Measurements from ENCODE around the gene PLPPR3.
"Not testable (repeated sequence)": the region's sequence is repeated elsewhere in the genome, so short reads cannot be mapped to it uniquely, and the experiment has no call there.

The PLPPR3 gene

DNA sequence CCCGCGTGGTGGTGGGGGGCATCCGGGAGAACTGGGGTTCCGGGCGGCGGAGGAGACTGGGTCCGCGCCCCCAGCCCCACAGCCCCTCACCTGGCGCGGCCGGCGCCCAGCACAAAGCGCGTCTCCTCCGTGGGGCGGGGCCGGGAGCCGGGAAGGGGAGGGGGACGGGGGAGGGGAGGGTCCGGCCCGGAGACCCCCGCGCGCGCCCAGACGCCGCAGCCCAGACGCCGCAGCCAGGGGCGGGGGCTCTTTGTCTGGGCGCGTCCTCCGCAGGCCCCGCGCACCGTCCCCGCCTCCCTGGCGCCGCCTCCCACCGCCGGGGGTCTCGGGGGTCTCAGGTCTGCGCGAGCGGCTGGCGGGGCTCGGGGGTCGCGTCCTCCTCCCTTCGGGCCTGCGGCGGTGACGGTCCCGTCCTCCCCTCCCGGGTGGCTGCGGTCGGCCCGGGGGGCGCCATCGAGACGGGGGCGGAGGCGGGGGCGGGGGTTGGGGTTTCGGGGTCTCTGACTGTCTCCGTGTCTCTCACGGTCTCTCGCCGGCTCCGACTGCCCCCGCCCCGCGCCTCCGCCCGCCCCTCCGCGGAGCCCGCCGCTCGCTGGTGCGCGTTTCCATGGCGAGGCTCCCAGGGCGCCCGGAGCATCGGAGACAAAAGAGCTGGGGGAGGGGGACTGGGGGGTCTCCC, at the start of gene PLPPR3:
PLPPR3 (minus strand) TSS at position 131 of the 679 bp plus-strand sequence. CDS start 396 bp downstream, outside the sequence.
- no peak for DNase-seq

- peak; percentile 56 for DNase-seq
Measured at GRCh38 chr19:870963-871401, 49.2 kb upstream of the PLPPR3 start.

DNA sequence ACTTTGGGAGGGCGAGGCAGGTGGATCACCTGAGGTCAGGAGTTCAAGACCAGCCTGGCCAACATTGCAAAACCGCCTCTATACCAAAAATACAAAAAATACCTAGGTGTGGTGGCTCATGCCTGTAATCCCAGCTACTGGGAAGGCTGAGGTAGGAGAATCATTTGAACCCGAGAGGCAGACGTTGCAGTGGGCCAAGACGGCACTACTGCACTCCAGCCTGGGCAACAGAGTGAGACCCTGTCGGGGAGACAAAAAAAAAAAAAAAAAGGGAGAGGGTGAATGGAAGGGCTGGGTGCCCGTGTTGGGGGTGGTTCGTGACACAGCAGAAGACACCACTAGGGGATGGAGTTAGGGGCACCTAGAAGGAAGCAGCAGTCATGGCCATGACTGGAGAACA, 48.6 kb upstream of the PLPPR3 start:
- no peak for DNase-seq

GRCh38 chr19:869245-870177, 47.8 kb upstream of the PLPPR3 start:
- no peak for DNase-seq

GRCh38 chr19:868458-869244, 46.9 kb upstream of the PLPPR3 start:
- no peak for DNase-seq

DNA sequence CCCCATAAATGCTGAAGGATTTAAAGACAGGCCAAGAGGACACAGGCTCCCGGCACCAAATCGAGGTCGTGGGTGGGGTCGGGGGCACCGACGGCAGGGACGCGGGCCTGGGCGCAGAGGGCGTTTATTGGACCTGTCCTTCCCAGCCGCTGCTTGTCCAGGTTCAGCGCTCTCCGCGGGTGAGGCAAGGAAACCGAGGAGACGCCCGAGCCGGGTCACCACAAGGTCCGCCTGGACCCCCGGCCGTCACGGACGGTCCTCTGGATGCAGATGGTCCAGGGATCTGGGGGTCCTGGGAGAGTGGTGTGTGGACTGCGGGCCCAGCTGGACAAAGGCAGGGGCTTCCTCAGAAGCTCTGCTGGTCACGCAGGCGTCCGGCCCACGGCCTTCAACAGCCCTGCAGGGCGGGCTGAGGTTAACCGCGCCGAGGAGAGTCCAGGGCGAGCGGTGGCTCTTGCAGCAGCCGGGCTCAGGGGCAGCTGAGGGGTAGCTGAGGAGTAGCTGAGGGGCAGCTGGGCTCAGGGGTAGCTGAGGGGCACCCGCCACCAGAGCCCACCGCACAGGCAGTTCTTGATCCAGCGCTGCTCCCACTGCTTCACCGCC, 46.2 kb upstream of the PLPPR3 start:
- no peak for DNase-seq

- no peak for DNase-seq
Measured at GRCh38 chr19:867301-867793, 45.6 kb upstream of the PLPPR3 start.

GRCh38 chr19:866769-867300, 45.1 kb upstream of the PLPPR3 start:
- no peak for DNase-seq

GRCh38 chr19:863315-863620, 41.5 kb upstream of the PLPPR3 start:
- no peak for DNase-seq

GRCh38 chr19:862581-863314, 41.0 kb upstream of the PLPPR3 start:
- peak; percentile 76 for DNase-seq

- DNase-seq: peak; percentile 83
Measured at GRCh38 chr19:861756-862580, 40.2 kb upstream of the PLPPR3 start.

DNA sequence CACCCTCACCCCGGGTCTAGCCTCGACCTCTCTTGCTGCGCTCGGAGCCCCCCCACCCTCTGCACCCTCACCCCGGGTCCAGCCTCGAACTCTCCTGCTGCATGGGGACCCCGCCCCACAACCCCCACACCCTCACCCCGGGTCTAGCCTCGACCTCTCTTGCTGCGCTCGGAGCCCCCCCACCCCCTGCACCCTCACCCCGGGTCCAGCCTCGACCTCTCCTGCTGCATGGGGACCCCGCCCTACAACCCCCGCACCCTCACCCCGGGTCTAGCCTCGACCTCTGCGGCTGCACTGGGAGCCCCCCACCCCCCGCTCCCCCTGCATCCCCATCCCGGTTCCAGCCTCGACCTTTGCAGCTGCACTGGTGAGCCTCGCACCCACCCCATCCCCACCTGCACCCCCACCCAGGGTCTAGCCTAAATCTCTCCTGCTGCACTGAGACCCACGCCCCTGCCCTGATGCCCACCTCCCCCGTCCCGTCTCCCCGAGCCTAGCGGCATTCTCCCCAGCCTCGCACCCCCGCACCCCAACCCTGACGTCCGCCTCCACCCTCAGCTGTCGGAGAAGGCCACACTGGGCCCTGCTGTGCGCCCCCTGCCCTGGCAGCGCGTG, 39.5 kb upstream of the PLPPR3 start:
- DNase-seq: no peak

GRCh38 chr19:858868-859843, 37.4 kb upstream of the PLPPR3 start, which contains the start of gene CFD:
Gene CFD, plus strand, starts transcription at chr19:859664. Its CDS starts 26 bp downstream, at chr19:859690.
- DNase-seq: no peak

GRCh38 chr19:858284-858683, 36.5 kb upstream of the PLPPR3 start:
- DNase-seq: no peak

- DNase-seq: no peak
Measured at GRCh38 chr19:855566-856120, 33.9 kb upstream of the PLPPR3 start.

DNA sequence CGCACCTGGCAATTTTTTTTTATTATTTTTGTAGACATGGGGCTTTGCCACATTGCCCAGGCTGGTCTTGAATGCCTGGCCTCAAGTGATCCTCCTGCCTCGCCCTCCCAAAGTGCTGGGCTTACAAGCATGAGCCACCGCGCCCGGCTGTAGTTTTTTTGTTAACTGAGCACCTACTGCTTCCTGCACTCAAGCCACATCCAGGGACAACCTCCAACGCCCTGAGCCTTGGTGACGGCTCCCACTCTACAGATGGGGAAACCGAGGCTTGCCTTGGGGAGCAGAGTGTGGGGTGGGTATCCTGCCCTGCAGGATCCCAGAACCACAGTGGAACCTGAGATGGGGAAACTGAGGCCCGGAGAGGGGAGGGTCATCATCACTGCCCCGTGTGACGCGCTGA, 33.4 kb upstream of the PLPPR3 start:
- no peak for DNase-seq

DNA sequence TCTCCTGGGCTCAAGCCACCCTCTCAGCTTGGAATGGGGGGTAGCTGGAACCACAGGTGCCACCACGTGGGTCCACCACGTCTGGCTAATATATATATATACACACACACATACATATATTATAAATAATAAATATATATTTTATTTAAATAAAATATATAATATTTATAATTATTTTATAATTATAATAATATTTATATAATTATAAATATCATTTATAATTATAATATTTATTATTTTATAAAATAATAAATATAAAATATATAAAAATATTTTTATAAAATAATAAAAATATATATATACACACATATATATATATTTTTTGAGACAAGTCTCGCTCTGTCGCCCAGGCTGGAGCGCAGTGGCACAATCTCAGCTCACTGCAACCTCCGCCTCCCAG, 32.8 kb upstream of the PLPPR3 start:
- no peak for DNase-seq

GRCh38 chr19:853614-854220, 32.0 kb upstream of the PLPPR3 start:
- not testable (repeated sequence) for DNase-seq
